Ectodermal cell (in vitro differentiated cells): ENCODE measurements around the gene VAV2.

Experiments used
- H3K27ac ChIP-seq: 2 replicates; pipeline ENCODE4 v1.7.0; 2013; ENCODE audit warnings: mild to moderate bottlenecking, low read depth, low read length; ENCODE audit not compliant: insufficient read depth, poor library complexity, severe bottlenecking
- H3K27me3 ChIP-seq: 2 replicates; pipeline ENCODE4 v1.7.0; 2013; ENCODE audit warnings: mild to moderate bottlenecking, low read length; ENCODE audit not compliant: insufficient read depth, control insufficient read depth, poor library complexity, severe bottlenecking
- H3K36me3 ChIP-seq: one replicate; pipeline ENCODE4 v1.7.0; 2013; ENCODE audit warnings: low read length; ENCODE audit not compliant: control insufficient read depth, insufficient read depth
- H3K4me1 ChIP-seq: one replicate; pipeline ENCODE4 v1.7.0; 2013; ENCODE audit warnings: low read length; ENCODE audit not compliant: control insufficient read depth, insufficient read depth
- H3K4me3 ChIP-seq: 2 replicates; pipeline ENCODE4 v1.7.0; 2013; ENCODE audit warnings: low read depth, low read length, control low read depth; ENCODE audit not compliant: insufficient read depth
- H3K9me3 ChIP-seq: 2 replicates; pipeline ENCODE4 v1.7.0; 2013; ENCODE audit warnings: mild to moderate bottlenecking, low read length, moderate library complexity; ENCODE audit not compliant: control insufficient read depth
- WGBS, 2 experiments: methylation state at CpG; one replicate each; pipeline ENCODE4 v1.1.7; 2013; ENCODE audit warnings: missing lambda C conversion rate in 2 of 2; 5-methylcytosine and 5-hydroxymethylcytosine counted together

VAV2 gene

DNA sequence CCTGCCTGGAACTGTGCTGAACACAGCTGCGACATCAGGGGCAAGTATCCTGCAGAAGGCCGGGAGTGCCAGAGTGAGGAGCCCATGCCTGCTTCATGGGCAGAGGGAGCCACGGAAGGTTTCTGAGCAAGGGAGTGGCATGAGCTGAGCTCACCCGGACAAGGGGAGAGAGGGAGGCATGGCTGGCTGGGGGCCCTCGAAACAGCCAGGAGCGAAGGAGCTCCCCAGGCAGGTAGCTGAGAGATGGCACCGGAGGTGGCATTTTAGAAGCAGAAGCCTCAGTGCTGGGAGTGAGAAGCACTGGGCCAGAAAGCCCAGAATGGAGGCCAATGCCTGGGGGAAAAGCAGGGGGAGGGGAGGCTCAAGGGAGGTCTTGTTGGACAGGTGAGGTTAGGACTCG is 197.1 kb downstream of the VAV2 start:
- H3K4me1 ChIP-seq: no peaks in the 10 kb centered on the region
- H3K4me3 ChIP-seq: no peak overlapping the region
- no peaks in the 10 kb centered on the region for H3K9me3 ChIP-seq
- H3K27me3 ChIP-seq: no peaks in the 10 kb centered on the region
- WGBS, 2 experiments: 92 to 93% methylated on average over 8 of the region's 8 CpGs
- peaks cover 7% of the 10 kb centered on the region for H3K36me3 ChIP-seq
- H3K27ac ChIP-seq: no peak overlapping the region

DNA sequence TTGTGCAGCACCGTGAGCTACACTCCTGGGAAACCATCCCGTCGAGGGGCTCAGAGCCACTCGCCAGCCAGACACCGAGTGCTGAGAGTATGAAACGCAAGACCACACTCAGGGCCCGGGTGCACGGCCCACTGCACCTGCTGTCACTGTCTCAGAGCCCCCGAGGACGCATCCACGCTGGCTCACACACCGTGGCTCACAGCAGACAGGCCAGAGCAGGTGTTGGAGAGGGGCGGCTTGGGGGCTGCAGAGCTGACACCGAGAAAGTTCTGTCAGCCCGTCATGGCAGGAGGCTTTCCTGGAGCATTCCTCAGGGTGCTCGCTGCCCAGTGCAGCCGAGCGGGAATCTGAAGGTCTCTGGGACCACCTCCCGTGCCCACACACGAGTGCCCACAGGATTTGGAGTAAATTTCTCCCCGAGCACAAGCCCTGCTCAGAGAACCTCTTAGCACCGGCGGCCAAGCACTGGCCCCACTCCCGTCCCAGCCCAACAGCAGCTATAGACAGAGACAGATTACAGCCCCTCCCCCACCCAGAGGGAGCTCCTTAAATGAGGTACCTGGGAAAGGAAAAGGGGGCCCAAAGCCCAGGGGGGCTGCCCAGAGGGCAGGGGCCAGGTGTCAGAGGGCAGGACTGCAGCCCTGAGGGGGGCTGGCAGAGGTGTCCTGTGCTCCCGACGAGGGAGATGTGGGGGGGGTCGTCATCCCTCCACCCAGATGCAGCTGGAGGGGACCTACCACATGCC is 197.9 kb downstream of the VAV2 start:
- Histone ChIP-seq H3K9me3 (no peaks in the 10 kb centered on the region), H3K27ac (no peak overlapping the region), H3K36me3 (peaks cover 7% of the 10 kb centered on the region), H3K4me3 (no peak overlapping the region), H3K27me3 (no peaks in the 10 kb centered on the region), H3K4me1 (no peaks in the 10 kb centered on the region)
- 89 to 90% methylated on average over 27 of the region's 27 CpGs for WGBS, 2 experiments

DNA sequence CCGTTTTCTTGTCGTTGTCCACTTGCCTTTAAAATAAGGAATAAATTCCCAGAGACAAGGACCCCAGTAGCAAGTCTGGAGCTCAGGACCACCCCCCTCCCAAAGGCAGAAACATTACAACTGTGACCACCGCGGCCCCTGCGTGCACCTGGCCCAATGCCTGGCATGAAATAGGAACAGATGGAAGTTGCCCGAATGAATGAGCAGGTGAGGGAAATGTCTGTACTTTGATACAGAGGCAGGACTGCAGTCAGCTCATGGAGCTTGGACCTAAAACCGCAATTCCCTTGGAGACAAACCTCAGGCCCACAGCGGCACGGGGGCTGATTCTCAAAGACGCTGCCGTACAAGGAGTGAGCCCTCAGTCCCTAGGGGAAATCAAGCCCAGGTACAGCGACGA is 198.7 kb downstream of the VAV2 start:
- WGBS, 2 experiments: 89% methylated on average over 13 of the region's 13 CpGs
- Histone ChIP-seq H3K27ac (no peak overlapping the region), H3K9me3 (no peaks in the 10 kb centered on the region), H3K4me1 (no peaks in the 10 kb centered on the region), H3K4me3 (no peak overlapping the region), H3K27me3 (no peaks in the 10 kb centered on the region), H3K36me3 (peaks cover 7% of the 10 kb centered on the region)

DNA sequence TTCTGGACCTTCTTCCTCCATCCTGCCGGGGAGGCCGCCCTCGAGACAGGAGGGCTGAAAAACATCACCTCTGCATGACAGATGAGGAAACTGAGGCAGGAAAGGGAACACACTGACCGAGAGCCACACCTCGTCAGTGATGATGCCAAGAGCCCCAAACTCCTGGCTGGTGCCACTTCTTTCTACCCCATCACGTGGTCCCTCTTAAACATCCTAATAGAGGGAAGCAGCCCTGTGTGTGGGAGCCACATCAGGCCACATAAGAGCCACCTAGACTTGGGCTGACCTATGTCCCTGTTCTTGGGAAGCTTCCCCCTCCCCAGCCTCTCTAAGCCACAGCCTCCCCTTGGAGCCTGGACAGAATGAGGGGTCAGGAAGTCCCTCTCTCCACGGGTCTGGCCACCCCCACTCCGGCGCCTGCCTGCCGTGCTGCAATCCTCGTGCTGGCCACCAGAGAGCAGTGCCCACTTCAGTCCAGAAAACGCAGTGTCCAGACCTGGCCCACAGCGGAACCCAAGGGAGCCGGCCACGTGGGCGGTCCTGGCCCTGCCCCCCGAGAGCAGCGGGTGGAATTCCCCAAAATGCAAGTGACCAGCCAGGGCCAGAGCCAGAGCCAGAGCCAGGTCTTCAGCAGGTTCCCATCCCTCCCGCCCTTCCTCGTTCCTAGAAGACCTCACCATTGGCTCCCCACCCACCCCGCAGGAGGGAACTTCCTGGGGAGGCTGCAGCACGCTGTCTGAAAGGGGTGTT is 199.2 kb downstream of the VAV2 start:
- peaks cover 7% of the 10 kb centered on the region for H3K36me3 ChIP-seq
- no peak overlapping the region for H3K27ac ChIP-seq

DNA sequence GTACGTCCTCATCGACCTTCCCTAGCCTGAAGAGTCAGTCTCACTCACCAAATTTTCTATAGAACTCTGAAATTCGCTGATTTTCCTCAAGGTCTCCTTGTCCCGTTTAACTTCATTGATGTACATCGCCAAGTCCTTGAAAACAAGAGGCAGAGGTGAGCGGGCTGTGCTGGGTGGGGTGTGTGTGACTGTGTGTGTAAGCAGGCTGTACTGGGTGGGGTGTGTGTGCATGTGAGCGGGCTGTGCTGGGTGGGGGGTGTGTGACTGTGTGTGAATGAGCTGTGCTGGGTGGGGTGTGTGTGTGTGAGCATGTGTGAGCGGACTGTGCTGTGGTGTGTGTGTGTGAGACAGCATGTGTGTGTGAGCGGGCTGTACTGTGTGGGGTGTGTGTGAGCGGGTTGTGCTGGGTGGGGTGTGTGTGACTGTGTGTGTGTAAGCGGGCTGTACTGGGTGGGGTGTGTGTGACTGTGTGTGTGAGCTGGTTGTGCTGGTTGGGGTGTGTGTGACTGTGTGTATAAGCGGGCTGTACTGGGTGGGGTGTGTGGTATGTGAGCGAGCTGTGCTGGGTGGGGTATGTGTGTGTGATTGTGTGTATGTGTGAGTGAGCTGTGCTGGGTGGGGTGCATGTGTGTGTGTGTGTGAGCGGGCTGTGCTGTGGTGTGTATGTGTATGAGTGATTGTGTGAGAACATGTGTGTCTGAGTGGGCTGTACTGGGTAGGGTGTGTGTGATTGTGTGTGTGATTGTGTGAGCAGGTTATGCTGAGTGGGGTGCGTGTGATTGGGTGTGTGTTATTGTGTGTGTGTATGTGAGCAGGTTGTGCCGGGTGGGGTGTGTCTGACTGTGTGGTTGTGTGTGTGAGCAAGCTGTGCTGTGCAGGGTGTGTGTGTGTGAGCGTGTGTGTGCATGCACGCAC is 200.1 kb downstream of the VAV2 start:
- WGBS, 2 experiments: 94 to 95% methylated on average over 16 of the region's 18 CpGs
- peaks cover 7% of the 10 kb centered on the region for H3K36me3 ChIP-seq
- H3K4me1 ChIP-seq: peaks cover 3% of the 10 kb centered on the region
- H3K27ac ChIP-seq: no peak overlapping the region
- no peaks in the 10 kb centered on the region for H3K9me3 ChIP-seq
- no peaks in the 10 kb centered on the region for H3K27me3 ChIP-seq
- no peak overlapping the region for H3K4me3 ChIP-seq

More for the DNA sequence above, 199.2 kb downstream of the VAV2 start:
- Histone ChIP-seq H3K27me3 (no peaks in the 10 kb centered on the region), H3K4me1 (no peaks in the 10 kb centered on the region), H3K9me3 (no peaks in the 10 kb centered on the region), H3K4me3 (no peak overlapping the region)
- 53% methylated on average over 22 of the region's 22 CpGs for WGBS, 2 experiments

DNA sequence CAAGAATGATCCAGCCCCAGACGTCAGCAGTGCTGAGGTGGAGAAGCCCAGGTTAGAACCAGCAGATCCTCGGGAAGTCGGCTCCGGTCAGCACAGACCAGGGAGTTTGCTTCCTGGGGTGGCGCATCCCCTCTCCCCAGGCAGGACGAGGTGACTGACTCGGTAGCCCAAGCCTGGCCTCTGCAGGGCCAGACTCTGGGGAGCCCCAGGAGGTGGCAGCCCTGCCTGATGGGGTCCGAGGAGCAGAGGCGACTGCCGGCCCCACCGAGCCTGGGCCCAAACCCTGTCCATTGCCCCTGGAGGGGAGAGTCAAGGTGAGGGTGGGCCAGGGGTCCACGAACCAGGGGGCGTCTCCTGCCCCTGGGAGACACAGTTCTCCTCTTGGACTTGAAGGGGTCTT is 201.1 kb downstream of the VAV2 start:
- WGBS, 2 experiments: 95 to 97% methylated on average over 13 of the region's 13 CpGs
- Histone ChIP-seq H3K27ac (no peak overlapping the region), H3K27me3 (no peaks in the 10 kb centered on the region), H3K9me3 (no peaks in the 10 kb centered on the region), H3K4me1 (peaks cover 3% of the 10 kb centered on the region), H3K36me3 (peaks cover 7% of the 10 kb centered on the region), H3K4me3 (no peak overlapping the region)

DNA sequence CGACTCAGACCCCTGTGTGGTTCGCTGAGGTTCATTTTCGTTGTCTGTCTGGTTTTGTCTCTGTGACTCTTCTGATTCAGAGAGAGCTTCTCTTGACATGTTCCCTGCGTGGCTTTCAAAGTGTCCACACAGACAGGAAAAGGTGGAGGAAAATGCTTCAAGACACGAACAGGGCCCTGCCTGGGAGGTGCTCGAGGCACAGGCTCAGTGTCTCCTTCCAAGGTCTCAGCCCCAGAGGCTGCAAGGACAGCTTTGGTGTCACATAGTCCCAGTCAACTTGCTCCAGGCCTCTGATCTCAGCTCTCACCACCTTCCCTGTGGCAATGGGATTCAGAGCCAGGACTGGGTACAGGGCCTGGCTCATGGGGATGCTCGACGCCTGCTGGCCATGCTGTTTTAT is 202.3 kb downstream of the VAV2 start:
- H3K36me3 ChIP-seq: peaks cover 7% of the 10 kb centered on the region
- WGBS, 2 experiments: 93 to 94% methylated on average over 8 of the region's 8 CpGs
- H3K4me3 ChIP-seq: no peak overlapping the region

DNA sequence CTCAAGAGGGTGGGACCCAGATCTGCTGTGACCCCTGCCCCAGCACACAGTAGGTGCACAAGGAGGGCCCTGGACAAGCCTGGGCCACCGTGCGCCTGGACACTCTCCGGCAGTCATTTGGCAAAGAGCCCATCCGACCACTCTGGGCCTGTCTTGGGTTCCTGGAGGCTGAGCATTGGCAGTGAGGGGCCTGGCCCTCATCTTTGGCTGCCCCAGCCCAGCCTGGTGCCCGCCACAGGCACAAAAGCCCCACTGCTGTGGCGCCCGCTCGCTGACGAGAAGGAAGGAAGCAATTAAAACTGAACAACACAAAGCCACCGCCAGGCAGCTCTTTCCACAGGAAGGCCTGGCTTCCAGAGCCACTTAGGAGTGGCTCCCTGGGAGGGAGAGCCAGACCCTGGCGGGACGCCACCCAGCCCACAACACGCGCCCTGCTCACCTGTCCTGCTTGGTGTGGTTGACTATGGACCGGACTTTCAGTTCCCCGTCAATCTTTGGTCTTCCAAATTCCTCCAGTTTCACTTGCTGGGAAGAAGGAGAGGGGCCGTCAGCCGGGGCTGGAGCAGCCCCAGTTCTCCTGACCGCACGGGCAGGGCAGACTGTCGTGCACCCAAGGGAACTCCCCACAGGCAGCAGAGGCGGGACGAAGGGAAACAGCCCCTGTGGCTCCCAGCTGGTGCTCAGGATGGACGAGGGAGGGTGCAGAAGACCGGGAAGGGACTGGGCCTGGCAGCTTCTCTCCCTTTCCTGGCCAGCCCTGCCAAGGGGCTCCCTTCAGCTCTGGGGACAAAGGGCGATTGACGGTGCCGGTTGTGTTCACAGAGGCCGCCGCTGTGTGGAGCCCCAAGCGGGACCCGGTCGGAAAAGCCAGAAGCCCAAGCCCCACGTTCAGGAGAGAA is 203.1 kb downstream of the VAV2 start:
- H3K4me3 ChIP-seq: no peak overlapping the region
- H3K4me1 ChIP-seq: peaks cover 3% of the 10 kb centered on the region
- peaks cover 7% of the 10 kb centered on the region for H3K36me3 ChIP-seq
- no peaks in the 10 kb centered on the region for H3K27me3 ChIP-seq
- 94% methylated on average over 34 of the region's 34 CpGs for WGBS, 2 experiments
- no peaks in the 10 kb centered on the region for H3K9me3 ChIP-seq
- no peak overlapping the region for H3K27ac ChIP-seq

More for the DNA sequence above, 202.3 kb downstream of the VAV2 start:
- Histone ChIP-seq H3K27me3 (no peaks in the 10 kb centered on the region), H3K4me1 (peaks cover 3% of the 10 kb centered on the region), H3K27ac (no peak overlapping the region), H3K9me3 (no peaks in the 10 kb centered on the region)

DNA sequence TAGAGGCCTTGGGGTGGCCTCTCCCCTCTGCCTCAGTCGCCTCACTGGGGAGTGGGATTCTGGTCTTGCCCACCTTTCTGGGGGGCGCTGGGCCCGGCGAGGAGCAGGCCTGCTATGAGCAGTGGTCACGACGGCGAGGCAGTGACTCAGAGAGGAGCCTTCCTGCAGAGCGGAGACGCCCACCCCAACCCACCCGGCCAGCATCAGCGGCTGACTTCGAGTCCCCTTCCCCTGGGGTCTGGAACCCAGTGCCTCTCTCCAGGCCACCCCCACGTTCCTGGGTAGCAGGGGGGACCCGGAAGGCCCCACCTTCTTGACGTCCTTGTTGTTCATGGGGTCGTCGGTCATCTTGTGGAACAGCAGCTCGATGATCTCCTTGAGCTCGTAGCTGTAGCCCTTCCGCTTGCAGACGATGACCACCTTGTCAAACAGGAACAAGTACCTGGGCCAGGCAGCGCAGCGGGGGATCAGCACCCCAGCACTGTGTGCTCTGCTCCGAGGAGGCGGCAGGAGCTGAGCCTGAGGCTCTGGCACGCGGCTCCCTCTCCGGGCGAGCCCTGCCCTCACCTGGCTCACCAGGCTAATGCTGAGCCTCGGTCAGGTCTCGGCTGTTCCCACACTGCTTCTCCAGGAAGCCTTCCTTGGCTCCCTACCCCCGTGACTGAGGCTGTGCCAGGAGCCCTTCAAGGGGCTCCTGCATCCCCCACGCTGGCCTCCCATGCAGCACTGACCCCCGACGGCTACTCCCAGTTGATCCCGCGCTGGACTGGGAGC is 203.9 kb downstream of the VAV2 start:
- Histone ChIP-seq H3K27ac (no peak overlapping the region), H3K4me1 (peaks cover 3% of the 10 kb centered on the region), H3K27me3 (no peaks in the 10 kb centered on the region), H3K4me3 (no peak overlapping the region), H3K36me3 (peaks cover 7% of the 10 kb centered on the region), H3K9me3 (no peaks in the 10 kb centered on the region)
- 93% methylated on average over 37 of the region's 37 CpGs for WGBS, 2 experiments
